ENCODE measurements around the gene DENND1B. TPM values are rescaled to one million over a fixed set of nuclear protein-coding genes. Genes with fewer than 3 reads are reported as not detected.

DENND1B gene
- total and polyA plus RNA-seq, 2 of the 8 experiments (the other 6 are each of a cell fraction or from before 2014, with no cell fraction given) = 0.74 to 3.3 TPM

Small RNAs within 50 kb of the gene (small RNA-seq; reads per million reads assigned to genes)
- not detected for gene RF00019 (ENCODE audit: insufficient read depth)

Other genes starting within 250 kb of the DENND1B start
- gene C1orf53, start 127.2 kb upstream of the DENND1B start, total RNA-seq (2021; fragmentation: NEBNext Ultra II Directional; extraction: Animal tissue kit (Norgen Biotek cat#: 25700)) = 0.56 and 0.80 TPM in 2 replicates
- gene C1orf53, start 127.2 kb upstream of the DENND1B start, polyA plus RNA-seq (2011; rRNA removed) = 1.3 and 1.8 TPM in 2 replicates
- gene LHX9, start 141.9 kb upstream of the DENND1B start, total RNA-seq (2021; fragmentation: NEBNext Ultra II Directional; extraction: Animal tissue kit (Norgen Biotek cat#: 25700)) = not detected in 2 replicates
- not detected in 2 replicates for gene LHX9, start 141.9 kb upstream of the DENND1B start, polyA plus RNA-seq (2011; rRNA removed)

Measured in H1 (cell line).